Dedifferentiated amniotic fluid mesenchymal stem cell (primary cell): ENCODE results near the gene TTC23L.
"Not testable (repeated sequence)": the region's sequence is repeated elsewhere in the genome, so short reads cannot be mapped to it uniquely, and the experiment has no call there.

ENCODE experiments used
- DNase-seq: peaks from one replicate; pipeline ENCODE4 v3.0.0-alpha.2; 2016; ENCODE audit errors: extremely low spot score

Gene TTC23L, protein sequence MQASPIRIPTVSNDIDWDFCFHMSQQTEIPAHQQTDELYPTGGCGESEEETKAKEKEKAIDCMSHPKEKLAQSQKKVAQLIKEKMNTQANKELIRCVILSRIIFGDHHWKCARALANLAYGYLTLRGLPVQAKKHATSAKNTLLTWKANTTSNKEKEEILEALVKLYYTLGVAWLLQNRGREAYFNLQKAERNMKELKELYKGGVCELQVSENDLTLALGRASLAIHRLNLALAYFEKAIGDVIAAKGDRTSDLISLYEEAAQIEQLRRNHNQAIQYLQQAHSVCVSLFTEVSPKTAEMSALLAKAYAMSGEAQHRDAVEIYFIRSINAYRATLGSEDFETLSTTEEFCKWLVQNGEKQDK

DNA sequence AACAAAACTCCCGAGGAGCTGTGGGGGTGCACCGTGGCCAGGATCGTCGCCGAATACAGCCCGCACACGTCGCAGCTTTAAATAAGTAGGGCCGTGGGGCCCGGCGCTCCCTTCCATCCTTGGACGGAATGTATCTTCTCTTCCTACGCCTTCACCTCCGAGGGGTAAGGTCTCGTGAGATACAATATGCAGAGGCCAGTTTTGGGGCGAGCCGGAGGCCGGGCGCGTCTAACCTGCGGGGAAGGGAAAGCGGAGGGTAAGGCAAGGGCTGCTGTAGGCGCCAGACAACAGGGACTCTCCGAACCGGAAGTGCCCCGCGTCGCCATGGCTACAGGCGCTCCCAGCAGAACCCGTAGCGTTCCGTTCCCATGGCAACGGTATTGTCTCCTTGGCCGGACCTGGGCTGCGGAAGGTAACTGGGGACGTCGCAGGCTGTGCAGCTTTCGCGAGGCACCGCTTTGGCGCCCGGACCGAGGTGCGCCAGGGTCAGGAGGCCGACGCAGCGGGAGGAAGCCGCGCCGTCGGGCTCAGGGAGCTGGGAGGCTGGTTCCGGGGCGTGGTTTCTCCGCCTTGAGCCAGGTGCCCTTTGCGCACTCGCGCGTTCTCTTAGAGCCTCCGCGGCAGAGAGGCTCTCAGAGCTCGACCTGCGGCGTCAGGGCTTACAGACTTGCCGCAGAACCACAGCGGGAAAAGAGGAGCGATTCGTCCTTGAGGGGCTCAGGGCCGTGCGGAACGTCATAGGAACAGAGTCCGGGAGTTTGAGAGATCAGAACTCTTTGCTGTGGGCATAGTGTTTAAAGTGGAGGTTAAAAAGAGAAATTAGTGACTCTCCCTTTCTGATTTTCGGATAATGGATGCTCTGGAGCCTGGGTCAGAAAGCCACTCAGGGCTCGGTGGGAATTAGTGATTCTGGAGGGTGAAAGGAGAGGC is at the start of gene TTC23L:
Gene TTC23L (plus strand): TSS at position 380 of the 930 bp plus-strand sequence. CDS start 1,508 bp downstream, outside the sequence.
- peak; percentile 58 for DNase-seq

DNA sequence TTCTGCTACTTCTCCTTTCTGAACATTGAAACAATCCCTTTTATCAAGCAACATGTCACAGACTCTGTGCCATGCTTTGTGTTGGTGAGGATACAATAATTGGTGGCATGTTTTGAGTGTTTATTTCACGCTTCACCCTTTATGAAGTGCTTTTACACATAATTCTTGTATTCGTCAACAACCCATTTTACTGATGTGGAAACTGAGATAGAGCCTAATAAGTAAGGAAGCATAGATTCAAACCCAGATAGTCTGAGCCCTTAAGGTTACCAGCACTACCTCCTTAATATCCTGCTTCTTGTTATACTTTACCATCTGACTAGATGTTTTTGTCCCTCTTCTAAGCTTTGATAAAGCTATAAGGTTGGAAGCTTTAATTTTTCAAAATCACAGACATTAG is 49.3 kb upstream of the TTC23L start:
- DNase-seq: no peak

DNA sequence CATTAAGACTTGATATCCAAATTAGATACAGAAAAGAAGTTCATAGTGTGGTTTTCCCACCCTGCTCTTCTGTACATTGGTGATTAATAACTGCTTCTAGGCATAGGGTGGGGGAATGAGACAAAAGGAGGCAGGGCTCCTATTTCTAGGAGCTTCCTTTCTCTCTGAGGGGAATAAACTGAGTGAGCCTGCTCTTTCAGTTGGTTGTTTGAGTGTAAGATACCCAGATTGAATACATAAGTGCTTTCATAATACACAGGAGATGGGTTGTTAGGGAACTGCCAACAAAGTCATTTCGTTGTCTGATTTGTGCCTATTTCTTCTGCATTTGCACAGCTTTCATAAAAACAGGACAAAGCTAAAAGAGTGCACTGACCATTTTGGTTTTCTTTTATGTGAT is 48.9 kb upstream of the TTC23L start:
- DNase-seq: no peak

DNA sequence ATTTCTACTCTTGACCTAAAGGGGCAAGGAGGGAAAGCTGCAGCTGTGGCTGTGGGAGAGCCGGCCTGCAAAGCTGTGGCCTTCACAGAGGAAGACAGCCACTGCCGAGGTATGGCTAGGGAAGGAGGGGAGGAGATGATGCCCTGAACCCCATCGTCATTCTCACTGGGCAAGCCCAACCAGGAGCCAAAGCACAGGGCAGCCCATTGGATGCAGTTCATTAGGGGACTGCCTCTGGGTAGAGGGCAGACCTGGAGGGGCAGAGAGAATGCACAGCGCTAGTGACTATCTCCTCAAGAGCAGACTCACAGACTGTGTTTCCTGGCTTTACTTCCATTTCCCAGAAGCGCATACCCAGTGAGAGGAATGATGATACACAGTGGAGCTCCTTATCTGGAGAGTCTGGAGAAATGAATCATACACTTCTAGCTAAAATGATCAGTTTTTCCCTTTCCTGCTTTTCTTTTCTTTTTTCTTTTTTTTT is 47.2 kb upstream of the TTC23L start:
- no peak for DNase-seq

DNA sequence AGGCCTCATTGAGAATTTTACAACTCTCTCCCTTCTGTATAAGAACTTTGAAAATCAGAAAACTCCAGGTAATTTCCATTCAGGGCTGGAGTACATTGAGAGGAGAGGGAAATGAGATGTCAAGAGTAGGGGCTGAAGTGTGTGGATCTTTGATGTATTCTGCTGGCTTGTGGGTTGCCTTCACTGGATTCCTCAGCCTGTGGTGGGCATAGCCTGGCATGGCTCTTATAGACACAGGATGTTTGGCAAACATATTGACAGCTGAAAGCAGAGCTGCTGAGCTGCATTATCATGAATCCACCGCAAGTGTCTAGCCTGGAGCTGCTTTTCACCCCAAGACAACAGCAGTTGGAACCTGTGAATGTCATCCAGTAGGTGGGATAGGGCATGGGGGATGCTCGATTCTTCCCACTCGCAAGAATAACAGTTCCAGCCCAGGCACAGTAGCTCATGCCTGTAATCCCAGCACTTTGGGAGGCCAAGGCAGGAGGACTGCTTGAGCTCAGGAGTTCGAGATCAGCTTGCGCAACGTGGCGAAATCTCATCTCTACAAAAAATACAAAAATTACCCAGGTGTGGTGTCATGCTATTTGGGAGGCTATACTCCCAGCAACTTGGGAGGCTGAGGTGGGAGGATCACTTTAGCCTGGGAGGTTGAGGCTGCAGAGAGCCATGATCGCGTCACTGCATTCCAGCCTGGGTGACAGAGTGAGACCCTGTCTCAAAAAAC is 36.0 kb upstream of the TTC23L start:
- no peak for DNase-seq

DNA sequence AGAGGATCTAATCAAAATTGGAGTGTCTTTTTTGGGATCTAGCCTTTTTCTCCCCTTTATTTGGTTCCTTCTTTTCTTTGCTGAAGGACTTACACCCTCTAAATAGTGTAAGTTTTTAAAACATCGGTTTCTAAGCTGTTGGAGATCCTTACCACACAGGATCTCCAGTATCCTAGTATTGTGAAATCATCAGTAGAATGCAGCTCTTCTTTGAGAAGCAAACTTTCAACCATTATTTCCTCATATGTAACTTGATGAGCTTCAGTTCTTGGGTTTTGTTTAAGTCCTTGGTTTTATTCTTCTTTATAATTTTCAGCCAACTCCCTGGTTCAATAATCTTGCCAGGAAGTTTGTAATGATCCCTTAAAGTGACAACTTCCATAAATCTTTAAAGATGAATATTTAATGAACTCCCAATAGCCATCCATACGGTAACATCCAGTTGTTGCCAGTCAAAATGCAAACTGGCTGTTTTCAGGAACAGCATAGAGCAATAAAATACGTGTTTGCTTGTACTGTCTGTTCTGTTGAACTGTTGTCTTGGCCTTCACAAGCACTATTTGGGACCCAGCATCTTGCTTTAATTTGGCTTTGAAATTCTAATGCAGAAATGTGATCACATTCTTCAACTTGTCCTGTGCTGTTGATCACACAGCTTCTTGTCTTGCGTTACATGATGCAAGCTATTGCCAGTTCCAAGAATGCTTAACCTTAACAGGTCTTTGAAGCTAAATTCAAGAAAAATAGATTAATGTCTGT is 34.8 kb upstream of the TTC23L start:
- DNase-seq: peak; percentile 56

DNA sequence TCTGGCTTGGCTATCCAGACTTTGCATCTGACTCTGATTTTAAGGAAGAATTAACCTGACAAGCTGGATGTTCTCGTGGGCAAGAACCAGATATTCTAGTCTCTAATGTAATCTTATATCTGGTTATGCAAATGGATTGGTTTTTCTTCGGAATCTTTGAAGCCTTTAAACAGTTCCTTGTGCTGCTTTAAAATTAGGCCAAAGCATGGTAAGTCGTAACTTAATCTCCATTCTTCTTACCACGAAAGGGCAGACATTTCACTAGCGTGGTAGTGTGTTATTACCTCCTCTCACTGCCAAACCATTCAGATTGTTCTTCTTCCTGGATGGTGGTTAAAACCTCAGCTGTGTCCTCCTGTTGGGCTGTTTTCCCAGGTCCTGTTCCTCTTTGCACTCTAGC is 34.1 kb upstream of the TTC23L start:
- DNase-seq: no peak

DNA sequence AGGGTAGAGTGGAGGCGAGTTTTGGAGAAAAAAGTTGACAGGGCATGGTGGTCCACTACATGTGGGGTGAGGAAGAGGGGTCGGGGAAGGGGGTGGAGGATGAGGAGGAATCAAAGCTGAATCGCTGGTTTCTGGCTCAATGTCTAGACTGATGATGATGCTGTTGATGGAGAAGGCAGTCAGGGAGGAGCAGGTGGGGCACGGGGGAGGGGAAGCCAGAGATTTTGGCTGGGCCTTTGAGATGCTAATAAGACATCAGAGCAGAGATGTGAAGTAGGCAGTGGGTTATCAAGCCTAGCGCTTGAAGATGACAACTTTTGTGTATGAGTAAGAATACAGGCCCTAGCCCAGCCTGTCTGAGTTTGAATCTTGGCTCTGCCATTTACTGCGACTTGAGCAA is 32.4 kb upstream of the TTC23L start:
- DNase-seq: no peak

DNA sequence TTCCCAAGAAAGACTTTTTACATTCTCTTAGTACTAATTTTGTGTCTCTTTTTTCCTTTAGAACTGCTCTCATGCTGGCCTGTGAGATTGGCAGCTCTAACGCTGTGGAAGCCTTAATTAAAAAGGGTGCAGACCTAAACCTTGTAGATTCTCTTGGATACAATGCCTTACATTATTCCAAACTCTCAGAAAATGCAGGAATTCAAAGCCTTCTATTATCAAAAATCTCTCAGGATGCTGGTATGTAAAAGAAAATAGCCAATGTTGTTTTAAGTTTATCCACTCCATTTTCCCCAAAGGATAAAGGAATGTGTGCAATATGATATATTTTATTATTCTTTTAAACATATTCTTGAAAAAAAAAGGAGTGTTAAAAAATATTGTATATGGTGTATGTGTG is 27.3 kb upstream of the TTC23L start:
- no peak for DNase-seq

DNA sequence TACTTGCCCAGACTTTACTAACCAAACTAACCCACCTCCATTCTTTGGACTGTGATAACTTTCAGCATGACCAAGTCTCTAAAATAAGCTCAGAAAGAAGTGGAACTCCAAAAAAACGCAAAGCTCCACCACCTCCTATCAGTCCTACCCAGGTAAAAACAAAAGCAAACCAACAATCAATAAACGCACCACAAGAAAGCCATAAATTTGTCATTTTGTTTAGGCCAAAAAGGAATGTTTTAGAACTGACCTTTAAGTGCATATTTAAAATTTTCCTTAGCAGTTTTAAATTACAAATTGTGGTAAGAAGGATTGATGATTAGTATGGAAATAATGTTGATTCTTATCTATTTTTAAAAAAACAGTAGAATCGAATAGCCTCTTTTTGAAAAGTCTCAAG is 25.5 kb upstream of the TTC23L start:
- DNase-seq: no peak

DNA sequence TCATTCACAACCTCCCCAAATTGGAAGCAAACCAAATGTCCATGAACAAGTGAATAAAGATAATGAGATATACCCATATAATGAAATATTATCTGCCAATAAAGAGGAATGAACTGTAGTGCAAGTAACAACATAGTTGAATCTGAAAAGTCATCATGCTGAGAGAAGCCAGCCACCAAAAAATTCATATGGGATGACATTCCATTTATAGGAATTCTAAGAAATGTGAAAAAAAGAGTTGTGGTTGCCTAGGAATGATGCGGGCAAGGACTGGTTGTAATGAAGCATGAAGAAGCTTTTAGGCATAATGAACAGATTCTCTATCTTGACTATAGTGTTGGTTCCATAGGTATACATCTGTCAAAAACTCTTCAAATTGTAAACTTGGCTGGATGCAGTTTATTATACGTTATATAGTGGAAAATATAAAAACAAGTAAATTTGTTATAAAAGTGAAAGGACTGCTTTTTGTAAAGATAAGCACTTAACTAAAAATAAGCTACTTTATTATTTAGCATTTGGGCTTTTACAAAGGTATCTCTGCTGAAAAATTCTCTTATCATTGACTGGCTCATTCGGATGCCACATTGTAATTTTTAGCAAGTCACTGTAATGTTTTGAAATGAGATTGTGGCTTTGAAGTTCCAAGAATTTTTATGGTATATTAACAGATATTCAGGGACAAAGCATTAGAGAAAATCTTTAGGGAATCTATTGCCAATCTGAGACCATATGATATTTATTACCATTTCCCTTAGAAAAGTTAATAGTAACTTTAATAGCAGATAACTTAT is 21.2 kb upstream of the TTC23L start:
- peak; percentile 69 for DNase-seq

DNA sequence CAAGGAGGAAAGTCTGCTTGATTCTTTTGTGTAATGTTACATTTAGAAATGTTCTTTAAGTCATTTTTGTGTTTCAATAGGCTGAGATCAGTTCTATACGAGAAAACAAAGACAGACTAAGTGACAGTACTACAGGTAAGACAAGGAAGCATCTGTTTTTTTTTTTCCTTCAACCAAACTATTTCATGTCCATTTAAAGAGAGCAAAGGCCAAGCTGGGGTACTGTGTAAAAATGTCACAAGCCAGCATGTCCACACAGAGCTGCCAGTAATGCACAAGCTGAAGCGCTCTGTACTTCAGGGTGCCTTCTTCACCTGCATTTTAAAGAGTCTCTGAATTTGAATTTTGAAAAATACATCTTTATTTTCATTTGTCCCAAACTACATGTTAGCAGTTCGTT is 20.2 kb upstream of the TTC23L start:
- DNase-seq: no peak

DNA sequence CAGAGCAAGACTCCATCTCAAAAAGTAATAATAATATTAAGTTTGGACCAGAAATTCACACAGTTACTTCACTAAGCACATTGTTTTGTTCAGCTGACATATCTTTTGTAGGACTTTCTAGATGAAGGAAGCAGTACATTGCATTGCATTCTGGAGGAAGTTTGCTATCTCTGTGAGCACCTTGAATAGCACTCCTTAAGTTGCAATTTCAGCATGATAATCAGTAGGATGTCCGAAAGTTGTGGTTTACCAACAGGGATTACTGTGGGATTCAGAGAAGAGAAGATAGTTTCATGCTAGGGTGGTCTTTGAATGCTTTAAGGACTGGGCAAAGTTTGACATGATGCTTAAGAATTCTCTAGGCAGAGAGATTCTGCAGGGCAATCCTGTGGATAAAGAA is 18.4 kb upstream of the TTC23L start:
- DNase-seq: no peak

DNA sequence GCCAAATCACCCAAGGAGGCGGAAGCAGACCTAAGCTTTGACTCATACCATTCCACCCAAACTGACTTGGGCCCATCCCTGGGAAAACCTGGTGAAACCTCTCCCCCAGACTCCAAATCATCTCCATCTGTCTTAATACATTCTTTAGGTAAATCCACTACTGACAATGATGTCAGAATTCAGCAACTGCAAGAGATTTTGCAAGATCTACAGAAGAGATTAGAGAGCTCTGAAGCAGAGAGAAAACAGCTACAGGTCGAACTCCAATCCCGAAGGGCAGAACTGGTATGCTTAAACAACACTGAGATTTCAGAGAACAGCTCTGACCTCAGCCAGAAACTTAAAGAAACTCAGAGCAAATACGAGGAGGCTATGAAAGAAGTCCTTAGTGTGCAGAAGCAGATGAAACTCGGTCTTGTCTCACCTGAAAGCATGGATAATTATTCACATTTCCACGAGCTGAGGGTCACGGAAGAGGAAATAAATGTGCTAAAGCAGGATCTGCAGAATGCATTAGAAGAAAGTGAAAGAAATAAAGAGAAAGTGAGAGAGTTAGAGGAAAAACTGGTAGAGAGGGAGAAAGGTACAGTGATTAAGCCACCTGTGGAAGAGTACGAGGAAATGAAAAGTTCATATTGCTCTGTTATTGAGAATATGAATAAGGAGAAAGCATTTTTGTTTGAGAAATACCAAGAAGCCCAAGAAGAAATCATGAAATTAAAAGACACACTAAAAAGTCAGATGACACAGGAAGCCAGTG is 15.8 kb upstream of the TTC23L start:
- no peak for DNase-seq

DNA sequence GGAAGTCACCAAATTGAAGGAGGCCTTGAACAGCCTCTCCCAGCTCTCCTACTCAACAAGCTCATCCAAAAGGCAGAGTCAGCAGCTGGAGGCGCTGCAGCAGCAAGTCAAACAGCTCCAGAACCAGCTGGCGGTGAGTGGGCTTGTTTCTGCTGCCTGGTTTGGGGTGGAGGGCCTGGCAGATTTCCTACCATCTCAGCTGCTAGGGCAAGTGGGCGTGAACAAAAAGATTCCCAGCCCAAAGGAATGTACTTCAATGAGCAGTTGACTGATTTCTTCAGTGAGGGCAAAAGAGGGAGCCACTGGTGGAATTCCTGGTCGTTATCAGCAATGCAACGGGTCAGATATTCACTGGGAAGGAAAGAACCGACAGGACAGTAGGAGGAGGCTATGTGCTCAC is 12.6 kb upstream of the TTC23L start:
- DNase-seq: no peak

DNA sequence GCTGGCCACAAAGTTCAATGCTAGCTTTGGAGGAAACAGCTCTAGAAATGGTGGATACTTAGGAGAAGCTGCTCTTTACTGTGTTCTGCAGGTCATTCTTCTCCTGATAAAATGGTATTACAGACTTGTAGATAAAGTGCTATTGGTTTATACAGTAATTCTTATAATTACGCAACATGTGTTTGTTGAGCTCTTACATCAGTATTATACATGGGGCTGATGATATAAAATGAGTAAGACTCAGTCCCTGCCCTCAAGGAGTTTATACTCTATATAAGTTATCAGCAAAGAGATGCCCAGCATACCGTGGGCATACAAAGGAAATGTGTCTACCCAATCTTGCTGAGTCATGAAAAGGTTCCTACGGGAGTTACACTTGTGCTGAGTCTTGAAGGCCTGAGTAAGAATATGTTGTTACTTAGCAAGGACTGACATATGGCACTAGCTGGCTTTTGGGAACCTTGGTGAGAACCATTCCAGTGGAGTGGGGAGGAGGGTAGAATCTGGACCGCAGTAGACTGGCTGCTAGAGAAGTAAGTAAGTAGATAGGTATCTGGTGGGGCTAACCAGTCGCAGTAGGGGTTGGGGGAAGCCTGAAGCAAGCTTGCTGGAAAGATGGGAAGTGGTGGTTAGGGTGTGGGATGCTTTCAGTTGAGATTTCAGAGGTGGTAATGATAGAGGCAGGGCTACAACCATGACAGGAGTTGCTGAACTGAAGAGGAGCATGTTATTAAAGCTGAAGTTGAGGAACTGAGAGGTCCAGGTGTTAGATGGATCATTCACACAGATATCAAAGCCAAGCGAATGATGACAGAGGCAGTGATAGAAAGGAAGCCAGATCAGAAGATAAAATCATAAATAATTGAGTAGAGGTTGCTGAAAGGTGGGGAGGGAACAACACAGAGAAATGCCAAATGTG is 11.1 kb upstream of the TTC23L start:
- no peak for DNase-seq

DNA sequence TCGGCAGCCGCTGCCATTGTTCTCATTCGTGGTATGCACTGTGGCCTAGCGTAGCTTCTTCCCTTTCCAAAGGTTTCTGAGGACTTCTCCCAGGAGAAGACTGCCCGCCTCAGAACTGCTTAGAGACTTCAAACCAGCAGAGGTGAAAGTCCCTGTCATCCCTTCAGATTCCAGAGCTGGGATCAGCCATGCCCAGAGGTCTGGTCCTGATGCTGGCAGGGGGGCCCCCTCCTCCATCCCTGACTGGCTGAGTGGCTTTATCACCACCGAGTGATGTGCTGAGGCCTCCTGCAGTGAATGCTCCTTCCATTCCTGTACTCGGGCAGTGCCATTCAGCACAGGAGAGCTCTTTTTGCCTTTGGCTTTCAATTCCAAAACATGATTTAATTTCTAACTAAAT is 8.1 kb upstream of the TTC23L start:
- DNase-seq: not testable (repeated sequence)

DNA sequence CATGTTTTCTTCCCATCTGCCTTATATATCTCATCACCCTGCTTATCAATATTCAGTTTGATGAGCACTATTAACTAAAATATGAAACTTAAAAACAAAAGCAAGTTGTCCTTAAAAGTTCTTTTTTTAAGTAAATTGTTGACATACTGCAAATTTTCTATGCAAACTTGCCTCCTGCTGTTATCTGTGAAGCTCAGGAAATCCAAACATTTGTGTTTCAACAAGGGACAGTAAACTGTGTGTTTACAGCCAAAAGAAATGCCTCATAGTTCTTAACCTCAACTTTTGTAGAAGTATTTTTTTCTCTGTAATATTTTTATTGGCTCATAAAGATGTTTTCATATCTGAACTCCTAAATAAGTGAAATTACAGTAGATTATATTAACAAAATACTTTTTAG is 7.7 kb upstream of the TTC23L start:
- DNase-seq: no peak

DNA sequence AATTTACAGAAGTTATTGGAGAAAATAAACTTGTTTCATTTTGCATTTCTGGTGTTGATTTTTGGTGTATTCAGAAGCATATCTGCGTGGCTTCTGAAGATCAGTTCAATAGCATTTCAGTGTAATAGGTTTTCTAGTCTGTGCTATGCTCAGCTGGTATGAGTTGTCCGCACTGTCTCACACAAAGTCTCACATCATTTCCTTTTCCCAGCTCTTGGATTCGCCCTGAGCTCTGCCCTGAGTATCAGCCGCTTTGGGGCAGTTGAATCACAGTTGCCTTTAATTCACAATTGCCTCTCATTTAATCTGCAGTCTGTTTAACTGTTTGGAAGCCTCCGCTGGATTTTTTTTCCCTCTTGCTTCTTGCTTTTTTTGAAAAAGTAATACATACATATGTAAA is 6.4 kb upstream of the TTC23L start:
- DNase-seq: no peak
